ENCODE measurements around the gene ATOH8. TPM values are rescaled to one million over a fixed set of nuclear protein-coding genes. Genes with fewer than 3 reads are reported as not detected.

The ATOH8 gene
- total RNA-seq, 1 experiment from 2014 or later, result 0.20 TPM

- no peaks in the 10 kb centered on the region for H3K79me2 ChIP-seq (ENCODE audit: insufficient read depth, low read length)
- no peaks in the 10 kb centered on the region for H3K27me3 ChIP-seq (ENCODE audit: insufficient read depth, low read length)
- no peak overlapping the region for H3K56ac ChIP-seq (ENCODE audit: insufficient read length, low read depth, low read length)
- H3K4me2 ChIP-seq (ENCODE audit: insufficient read depth, insufficient read length, low read length), result no peak overlapping the region
- H3K36me3 Mint-ChIP-seq (ENCODE audit: insufficient read depth in 1 of 3, low read depth in 3 of 3), result no peaks in the 10 kb centered on the region
- H4K91ac ChIP-seq (ENCODE audit: insufficient read length, low read depth, low read length), result no peak overlapping the region
- no peak overlapping the region for H2BK120ac ChIP-seq (ENCODE audit: low read depth, low read length, poor library complexity, severe bottlenecking)
- peaks cover 4 to 5% of the 10 kb centered on the region in 2 experiments; a peak in 4 of 5 replicates for H3K9me3 Mint-ChIP-seq
- H4K20me1 ChIP-seq (ENCODE audit: control insufficient read depth, insufficient read depth, insufficient read length), result no peaks in the 10 kb centered on the region
- no peak overlapping the region for H4K8ac ChIP-seq (replicated peaks; ENCODE audit: insufficient read length, low read depth, low read length)
- H3K18ac ChIP-seq (ENCODE audit: insufficient read length, low read depth, low read length), result no peak overlapping the region
- WGBS (ENCODE audit: extremely low coverage, insufficient read length, low lambda C conversion rate), result no CpG with 5 or more reads among the region's 6 CpGs
- peaks cover 10% of the 10 kb centered on the region for H3K27me3 Mint-ChIP-seq (ENCODE audit: low read depth)
- H2BK15ac ChIP-seq (ENCODE audit: low read depth, low read length), result no peak overlapping the region
- no peak overlapping the region for H2AFZ ChIP-seq (ENCODE audit: low read length)
- H3K27ac ChIP-seq (ENCODE audit: insufficient read length, low read depth, low read length), result no peak overlapping the region
- no peaks in the 10 kb centered on the region for H3K79me1 ChIP-seq (ENCODE audit: insufficient read depth, low read depth, low read length, poor library complexity, severe bottlenecking)
- no peak overlapping the region for H2BK5ac ChIP-seq (ENCODE audit: insufficient read length, low read length)
- no peak overlapping the region for H2BK20ac ChIP-seq (ENCODE audit: low read depth, low read length, poor library complexity, severe bottlenecking)
- no peak overlapping the region for H3K4me3 Mint-ChIP-seq
- H3K27ac Mint-ChIP-seq, result no peak overlapping the region
- DNase-seq, result no peak
- no peak overlapping the region for H3K4ac ChIP-seq (ENCODE audit: low read depth, low read length)
- no peak overlapping the region for H4K5ac ChIP-seq (ENCODE audit: insufficient read length, low read depth, low read length)
- no peak for TF ChIP-seq CTCF (conservative IDR thresholded peaks at IDR 0.05)
- no peak overlapping the region for H2BK12ac ChIP-seq (ENCODE audit: insufficient read length, low read depth, low read length)
- no peak overlapping the region for H2AK5ac ChIP-seq (ENCODE audit: insufficient read length, low read length)
- H3K23me2 ChIP-seq (ENCODE audit: insufficient read length, low read depth, low read length, poor library complexity, severe bottlenecking), result no peaks in the 10 kb centered on the region
- H3K4me1 Mint-ChIP-seq, result peaks cover 5 to 13% of the 10 kb centered on the region in 2 experiments
- no peaks in the 10 kb centered on the region for H3K4me1 ChIP-seq (ENCODE audit: insufficient read depth, low read length)
- H3K23ac ChIP-seq (ENCODE audit: insufficient read length, low read depth, low read length), result no peak overlapping the region
- no peak overlapping the region for H3T11ph ChIP-seq (ENCODE audit: low read length)
- H3K9me3 ChIP-seq (ENCODE audit: control insufficient read depth, low read depth, low read length), result no peaks in the 10 kb centered on the region
- no peak overlapping the region for H3K14ac ChIP-seq (ENCODE audit: insufficient read depth, low read length)
- no peak overlapping the region for H3K9ac ChIP-seq (ENCODE audit: extremely low read depth, insufficient read length, low read length)
Measured at GRCh38 chr2:85719609-85720240, 34.1 kb upstream of the ATOH8 start.
